Ovary (tissue), 9 donors: ENCODE results near the gene ERI3. TPM values are rescaled to one million over a fixed set of nuclear protein-coding genes. Genes with fewer than 3 reads are reported as not detected.

Source experiments
- DNase-seq, 5 donors: peaks; one replicate each; pipeline ENCODE4 v3.0.0-alpha.2; 2019 to 2020
- H3K27ac ChIP-seq, 2 donors: fragments of 200-600 bp; one replicate each; pipeline versions ENCODE4 v1.5.1 to v1.8.0; 2019 to 2022
- H3K27me3 ChIP-seq: fragments of 200-600 bp; one replicate; pipeline ENCODE4 v1.8.0; 2022
- H3K36me3 ChIP-seq: fragments of 200-600 bp; sonication (generic); one replicate; pipeline ENCODE4 v1.5.1; 2019
- H3K4me1 ChIP-seq: one replicate; pipeline ENCODE4 v1.8.1; 2013; ENCODE audit warnings: mild to moderate bottlenecking, moderate library complexity; ENCODE audit not compliant: insufficient read depth
- H3K4me3 ChIP-seq: fragments of 200-600 bp; sonication (generic); one replicate; pipeline ENCODE4 v1.5.1; 2017
- H3K9me3 ChIP-seq, 2 donors: fragments of 200-600 bp in 1 of 2; sonication (generic) in 1 of 2; one replicate each; pipeline versions ENCODE4 v1.5.1 to v1.8.1; 2013 to 2019; ENCODE audit warnings: mild to moderate bottlenecking in 1 of 2, moderate library complexity in 1 of 2
- EP300 ChIP-seq: sonication (generic); formaldehyde crosslinking; IDR thresholded peaks from one replicate; pipeline ENCODE4 v1.6.1; 2017; ENCODE audit warnings: antibody characterized with exemption
- POLR2A ChIP-seq: fragments of 450-650 bp; IDR thresholded peaks from one replicate; pipeline ENCODE4 v1.6.1; 2017; ENCODE audit warnings: antibody characterized with exemption, mild to moderate bottlenecking, moderate library complexity
- WGBS, 3 donors: extraction: QIAGEN DNeasy Blood & Tissue Kit in 1 of 3; methylation state at CpG; one replicate each; pipeline versions ENCODE4 v1.1.5 to v1.1.7; 2013 to 2017; 5-methylcytosine and 5-hydroxymethylcytosine counted together
- intact Hi-C, 4 donors: fragments of 100-400 bp; cut with DNase I; formaldehyde crosslinking; loops; one replicate each; pipeline versions ENCODE4 v1.11.0 to v1.15.1; 2022 to 2023
- polyA plus RNA-seq, 2 donors: library from polyadenylated mRNA; stranded (reverse); fragments of 200-250 nt in 1 of 2; fragments of 350-450 nt in 1 of 2; fragmentation: Illumina TruSeq in 1 of 2; extraction: RNeasy Lipid Tissue Mini Kit (QIAGEN cat#74804) in 1 of 2; gene quantifications; one replicate each; pipeline ENCODE4 v1.2.3, GENCODE V29; 2013 to 2014
- total RNA-seq, 7 donors: library from RNA; depleted of rRNA in 2 of 7; stranded (reverse); fragments of >200 nt in 2 of 7; fragmentation: NEBNext Ultra II Directional in 3 of 7; extraction: Animal tissue kit (Norgen Biotek cat#: 25700) in 3 of 7; gene quantifications; one replicate each; pipeline versions ENCODE4 v1.1.0 to v1.2.4, GENCODE V29; 2016 to 2023
- TF ChIP-seq, protein P1 (sequence below), 3 donors: fragments of 450-650 bp in 2 of 3; fragments of 200-600 bp in 1 of 3; IDR thresholded peaks; one replicate each; pipeline versions ENCODE4 v1.5.1 to v1.8.0; 2016 to 2022; ENCODE audit warnings: antibody characterized with exemption in 3 of 3, mild to moderate bottlenecking in 1 of 3
- donor health status: DM: no; HTN: no; CAD: no; lungs with moderate emphysema.
- donor health status: DM: no; HTN: no; CAD: no.
- donor health status: Bipolar disorder and iron deficiency.
- donor health status: DM: yes; HTN: yes; CAD: no.
- donor health status: DM: no; HTN: no; CAD: no.
- donor health status: DM: yes; HTN: yes; CAD: no.

ERI3 gene
- total and polyA plus RNA-seq, 9 donors = 35.4 to 67.0 (median 48.9) TPM

DNA sequence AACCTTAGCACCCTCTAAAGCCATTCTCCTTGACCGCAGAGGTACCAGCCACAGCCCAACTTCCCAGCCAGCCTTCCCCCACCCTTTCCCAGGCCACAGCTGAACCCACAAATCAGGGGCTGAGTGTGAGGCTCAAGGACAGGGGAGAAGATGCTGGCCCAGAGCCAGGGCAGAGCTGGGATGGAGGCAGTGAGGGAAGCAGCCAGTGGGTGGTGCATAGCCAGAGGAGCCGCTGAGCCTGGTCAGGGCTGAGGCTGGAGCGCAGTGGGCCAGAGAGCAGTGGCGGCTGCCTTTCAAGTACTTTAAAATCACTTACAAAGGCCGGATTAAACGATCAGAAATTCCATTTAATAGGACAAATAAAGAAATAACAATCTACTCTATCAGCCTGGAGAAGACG lies 105.5 kb downstream of the ERI3 start:
- no peaks in the 10 kb centered on the region for H3K36me3 ChIP-seq
- TF ChIP-seq, protein P1, sequence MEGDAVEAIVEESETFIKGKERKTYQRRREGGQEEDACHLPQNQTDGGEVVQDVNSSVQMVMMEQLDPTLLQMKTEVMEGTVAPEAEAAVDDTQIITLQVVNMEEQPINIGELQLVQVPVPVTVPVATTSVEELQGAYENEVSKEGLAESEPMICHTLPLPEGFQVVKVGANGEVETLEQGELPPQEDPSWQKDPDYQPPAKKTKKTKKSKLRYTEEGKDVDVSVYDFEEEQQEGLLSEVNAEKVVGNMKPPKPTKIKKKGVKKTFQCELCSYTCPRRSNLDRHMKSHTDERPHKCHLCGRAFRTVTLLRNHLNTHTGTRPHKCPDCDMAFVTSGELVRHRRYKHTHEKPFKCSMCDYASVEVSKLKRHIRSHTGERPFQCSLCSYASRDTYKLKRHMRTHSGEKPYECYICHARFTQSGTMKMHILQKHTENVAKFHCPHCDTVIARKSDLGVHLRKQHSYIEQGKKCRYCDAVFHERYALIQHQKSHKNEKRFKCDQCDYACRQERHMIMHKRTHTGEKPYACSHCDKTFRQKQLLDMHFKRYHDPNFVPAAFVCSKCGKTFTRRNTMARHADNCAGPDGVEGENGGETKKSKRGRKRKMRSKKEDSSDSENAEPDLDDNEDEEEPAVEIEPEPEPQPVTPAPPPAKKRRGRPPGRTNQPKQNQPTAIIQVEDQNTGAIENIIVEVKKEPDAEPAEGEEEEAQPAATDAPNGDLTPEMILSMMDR (IDR thresholded peaks at IDR 0.05) = no peak
- no peak for TF ChIP-seq EP300
- no peak for TF ChIP-seq POLR2A
- DNase-seq = peak; percentile 71 to 85 (median 73)
- no peaks in the 10 kb centered on the region for H3K27me3 ChIP-seq
- H3K27ac ChIP-seq = no peak overlapping the region
- H3K4me3 ChIP-seq = no peak overlapping the region
- intact Hi-C loops = no loop called here
- WGBS, 3 donors = 44 to 62% (median 55%) methylated on average over 7 of the region's 7 CpGs
- peaks cover 6% of the 10 kb centered on the region for H3K4me1 ChIP-seq
- H3K9me3 ChIP-seq = no peaks in the 10 kb centered on the region

DNA sequence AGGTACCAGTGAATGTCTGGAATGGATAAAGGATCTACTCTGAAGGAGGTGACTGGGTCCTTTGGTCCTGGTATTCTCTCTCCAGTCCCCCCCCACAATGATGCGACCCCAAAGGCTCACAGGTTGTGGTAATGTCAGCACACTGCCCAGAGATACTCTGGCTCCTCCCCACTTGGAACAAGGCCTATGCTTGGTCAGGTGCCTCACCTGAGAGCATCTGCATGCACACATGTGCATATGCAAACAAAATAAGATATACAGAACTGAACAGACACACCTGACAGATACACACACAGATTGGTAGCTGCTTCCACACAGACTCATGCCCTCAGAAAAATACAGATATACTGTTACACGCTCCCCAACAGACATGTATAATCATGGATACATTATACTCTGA lies 108.3 kb downstream of the ERI3 start:
- Histone ChIP-seq H3K4me1 (peaks cover 6% of the 10 kb centered on the region), H3K4me3 (no peak overlapping the region), H3K27me3 (no peaks in the 10 kb centered on the region), H3K36me3 (no peaks in the 10 kb centered on the region), H3K27ac (no peak overlapping the region), H3K9me3 (no peaks in the 10 kb centered on the region)
- intact Hi-C loops = no loop called here
- WGBS, 3 donors = 92 to 98% (median 96%) methylated on average over 2 of the region's 2 CpGs
- TF ChIP-seq EP300 = no peak
- no peak for DNase-seq

DNA sequence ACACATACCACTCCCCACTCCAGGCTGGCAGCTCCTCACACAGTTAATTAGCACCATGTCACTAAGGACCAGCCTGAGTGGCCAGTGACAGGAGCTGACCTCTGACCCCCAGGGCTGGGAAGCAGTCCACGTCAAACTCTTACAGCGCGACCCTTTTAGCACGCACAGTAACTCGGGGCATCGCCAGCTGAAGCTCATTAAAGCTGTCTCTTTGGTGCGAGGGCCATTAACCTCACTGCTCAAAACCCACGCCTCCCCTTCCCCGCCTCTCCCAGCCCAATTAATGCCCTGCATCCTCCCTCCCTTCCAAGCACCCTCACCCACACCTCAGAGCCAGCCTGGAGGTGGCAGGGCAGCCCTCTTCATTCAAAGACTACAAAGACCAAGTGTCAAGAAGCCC lies 110.1 kb downstream of the ERI3 start:
- intact Hi-C loops = no loop called here
- WGBS, 3 donors = 84 to 90% (median 85%) methylated on average over 9 of the region's 9 CpGs
- no peak overlapping the region for H3K27ac ChIP-seq
- H3K9me3 ChIP-seq = no peaks in the 10 kb centered on the region
- no peaks in the 10 kb centered on the region for H3K27me3 ChIP-seq
- no peak overlapping the region for H3K4me3 ChIP-seq
- peaks cover 3% of the 10 kb centered on the region for H3K4me1 ChIP-seq
- no peaks in the 10 kb centered on the region for H3K36me3 ChIP-seq
- DNase-seq = no peak
- TF ChIP-seq, protein P1 (IDR thresholded peaks at IDR 0.05) = no peak
- TF ChIP-seq EP300 (no peak), POLR2A (no peak)

DNA sequence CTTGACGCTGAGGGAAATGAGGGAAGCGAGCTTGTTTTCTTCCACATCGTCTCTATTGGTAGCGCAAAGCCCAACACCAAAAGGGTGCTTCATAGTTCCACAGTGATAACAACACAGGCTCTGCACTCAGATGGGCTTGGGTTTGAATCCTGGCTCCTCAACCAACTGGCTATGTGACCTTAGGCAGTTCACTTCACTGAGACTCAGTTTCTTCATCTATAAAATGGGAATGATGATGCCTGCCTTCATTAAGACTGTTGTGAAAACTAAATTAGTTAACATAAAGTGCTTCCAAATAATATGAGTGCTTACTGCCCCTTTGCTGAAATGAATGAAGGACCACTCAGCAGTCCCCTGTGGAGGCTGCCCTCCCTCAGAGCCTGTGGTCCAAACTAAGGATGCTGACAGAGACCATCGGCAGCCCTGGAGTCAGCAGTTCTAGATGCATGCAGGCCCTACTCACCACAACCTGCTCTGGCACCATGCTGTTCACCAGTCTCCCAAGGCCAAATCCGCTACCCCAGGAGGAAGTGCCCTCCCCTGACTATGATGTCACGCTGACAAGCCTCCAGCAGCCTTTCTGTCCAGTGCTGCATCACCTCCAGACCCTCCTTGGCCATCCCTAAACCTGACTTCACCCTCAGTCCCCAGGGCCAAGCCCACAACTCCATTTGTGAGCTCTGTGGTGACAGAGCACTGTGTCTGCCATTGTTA lies 111.1 kb downstream of the ERI3 start:
- no peak for TF ChIP-seq POLR2A
- TF ChIP-seq, protein P1 (IDR thresholded peaks at IDR 0.05) = no peak
- TF ChIP-seq EP300 = no peak
- Histone ChIP-seq H3K4me1 (no peaks in the 10 kb centered on the region), H3K27ac (no peak overlapping the region), H3K27me3 (no peaks in the 10 kb centered on the region), H3K4me3 (no peak overlapping the region), H3K36me3 (no peaks in the 10 kb centered on the region), H3K9me3 (no peaks in the 10 kb centered on the region)
- DNase-seq = no peak
- 94 to 95% (median 94%) methylated on average over 7 of the region's 7 CpGs for WGBS, 3 donors
- intact Hi-C loops = no loop called here

DNA sequence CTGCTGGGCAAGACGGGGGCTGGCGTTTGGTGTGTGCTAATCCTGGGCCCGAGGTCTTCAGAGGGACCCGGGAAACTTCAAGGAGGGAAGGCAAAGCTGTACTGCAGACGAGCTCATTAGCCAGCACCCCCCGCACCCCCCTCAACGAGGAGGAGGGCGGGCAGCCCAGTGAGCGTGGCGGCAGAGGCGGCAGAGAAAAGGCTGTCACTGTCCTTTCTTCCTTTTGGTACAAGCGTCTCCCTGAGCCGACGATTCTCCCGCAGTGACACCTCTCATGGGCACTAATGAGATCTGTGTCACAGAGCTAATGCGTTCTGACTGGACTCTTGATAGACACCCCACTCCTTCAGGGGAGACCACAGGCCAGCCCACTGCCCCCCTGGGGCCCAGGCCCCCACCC lies 112.3 kb downstream of the ERI3 start:
- DNase-seq = no peak
- Histone ChIP-seq H3K36me3 (no peaks in the 10 kb centered on the region), H3K27me3 (no peaks in the 10 kb centered on the region), H3K9me3 (no peaks in the 10 kb centered on the region), H3K27ac (no peak overlapping the region), H3K4me1 (peaks cover under 1% of the 10 kb centered on the region), H3K4me3 (no peak overlapping the region)
- WGBS, 3 donors = 80 to 86% (median 81%) methylated on average over 16 of the region's 16 CpGs
- TF ChIP-seq, protein P1 (IDR thresholded peaks at IDR 0.05) = no peak
- no peak for TF ChIP-seq EP300
- no peak for TF ChIP-seq POLR2A
- intact Hi-C loops = no loop called here
